Measurements from ENCODE around the gene ATOH1.

The ATOH1 gene

DNA sequence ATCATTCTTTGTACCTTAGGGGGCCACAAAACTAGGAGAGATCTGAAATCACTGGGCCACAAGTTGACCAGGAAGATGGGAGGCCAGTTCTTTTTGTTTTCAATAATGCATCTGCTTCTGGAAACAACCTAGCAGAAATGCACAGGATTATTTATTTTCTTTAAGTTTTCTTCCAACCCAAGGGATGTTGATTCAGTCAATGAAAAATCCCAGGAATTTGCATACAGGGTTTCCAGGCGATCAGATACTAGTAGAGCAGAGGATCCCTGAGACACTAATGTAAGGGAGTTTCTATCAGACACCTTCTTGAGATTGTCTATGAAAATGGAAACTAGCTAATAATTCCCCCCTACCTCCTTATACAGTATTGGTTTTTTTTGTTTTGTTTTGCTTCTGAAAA lies 7.4 kb downstream of the ATOH1 start:
- DNase-seq = no peak

- no peak for DNase-seq
Measured at GRCh38 chr4:93839704-93840103, 11.2 kb downstream of the ATOH1 start.

DNA sequence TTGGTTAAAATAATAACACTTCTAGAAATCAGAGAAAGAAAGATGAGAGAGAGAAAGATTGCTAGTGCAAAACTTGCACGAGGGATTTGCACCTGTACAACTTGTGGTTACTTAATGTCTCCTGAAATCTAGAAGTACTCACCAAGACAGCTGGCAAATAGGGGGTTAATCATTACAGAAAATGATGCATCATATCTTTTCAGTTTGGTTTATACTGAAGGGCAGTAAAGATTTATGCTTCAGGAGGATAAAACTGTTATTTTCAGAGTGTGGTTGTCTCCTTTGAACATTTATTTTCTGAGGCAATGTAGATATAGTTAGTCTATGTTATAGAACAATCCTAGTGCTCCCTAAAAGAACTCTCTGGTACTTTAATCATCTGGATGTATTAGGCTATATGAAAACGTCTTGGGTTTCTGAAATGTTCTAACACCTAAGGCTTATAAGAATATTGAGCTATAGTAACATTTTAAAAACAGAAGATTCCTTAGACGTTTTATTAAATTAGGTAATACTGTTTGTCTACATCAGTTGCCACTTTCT lies 13.3 kb downstream of the ATOH1 start:
- no peak for DNase-seq

DNA sequence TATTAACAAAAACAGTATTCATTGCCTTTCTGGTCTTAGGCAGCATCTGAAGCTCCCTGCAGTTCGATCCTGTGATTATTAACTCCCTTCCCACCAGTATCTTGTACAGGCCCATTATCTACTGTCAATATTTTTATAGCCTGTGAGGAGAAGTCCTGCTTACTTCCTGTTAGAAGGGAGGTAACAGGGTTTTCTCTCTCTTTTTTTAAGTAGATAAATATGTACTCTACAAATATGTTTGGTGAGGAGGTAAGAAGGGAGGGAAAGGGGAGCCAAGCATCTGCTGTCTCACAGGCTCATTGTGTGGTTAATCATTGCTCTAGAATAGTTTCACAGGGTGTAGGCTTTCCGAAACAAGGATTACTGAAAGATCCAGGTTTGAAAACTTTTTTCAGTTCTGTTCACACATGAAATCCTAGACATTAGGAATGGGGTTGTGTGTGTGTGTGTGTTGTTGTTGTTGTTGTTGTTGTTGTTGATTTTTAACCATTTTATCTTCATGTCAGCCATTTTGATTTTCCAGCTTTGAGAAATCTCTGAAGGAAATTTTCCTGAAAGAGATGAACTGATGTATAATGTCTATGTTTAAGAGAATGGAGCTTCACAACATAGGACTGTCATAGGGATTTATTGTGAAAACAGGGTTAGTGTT lies 14.2 kb downstream of the ATOH1 start:
- DNase-seq = no peak

DNA sequence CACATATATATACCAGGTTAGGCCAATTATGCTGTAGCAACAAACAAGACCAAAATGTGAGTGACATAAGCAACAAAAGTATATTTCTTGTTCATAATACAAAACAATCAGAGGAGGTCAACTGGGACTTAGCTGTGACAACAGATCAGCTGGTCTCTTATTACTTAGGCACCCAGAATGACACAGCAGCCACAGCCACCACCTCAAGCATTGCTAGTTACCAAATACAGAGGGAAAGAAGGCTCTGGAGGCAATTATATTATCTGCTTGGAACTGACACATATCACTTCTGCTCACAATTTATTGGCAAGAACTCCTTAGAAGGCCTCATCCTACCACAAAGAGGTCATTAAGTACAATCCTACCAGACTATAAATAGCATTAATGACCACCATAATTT lies 15.2 kb downstream of the ATOH1 start:
- no peak for DNase-seq

DNA sequence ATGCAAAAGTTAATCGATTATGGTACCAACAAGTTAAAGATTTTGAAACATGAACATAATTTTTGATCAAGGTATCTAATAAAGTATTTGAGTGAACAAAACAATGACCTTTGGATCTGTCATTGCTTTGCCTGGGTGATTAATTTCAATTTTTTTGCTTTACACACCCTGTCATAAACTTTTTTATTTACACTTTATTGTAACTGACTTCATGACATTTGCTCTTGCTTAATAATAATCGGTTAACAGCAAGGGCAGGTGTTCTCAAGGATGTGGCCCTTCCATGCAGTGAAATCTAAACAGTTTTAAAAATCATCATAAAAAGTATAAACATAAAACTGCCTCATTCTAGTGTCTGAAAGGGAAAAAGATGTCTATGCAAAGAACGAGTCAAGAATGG lies 24.1 kb downstream of the ATOH1 start:
- no peak for DNase-seq

DNA sequence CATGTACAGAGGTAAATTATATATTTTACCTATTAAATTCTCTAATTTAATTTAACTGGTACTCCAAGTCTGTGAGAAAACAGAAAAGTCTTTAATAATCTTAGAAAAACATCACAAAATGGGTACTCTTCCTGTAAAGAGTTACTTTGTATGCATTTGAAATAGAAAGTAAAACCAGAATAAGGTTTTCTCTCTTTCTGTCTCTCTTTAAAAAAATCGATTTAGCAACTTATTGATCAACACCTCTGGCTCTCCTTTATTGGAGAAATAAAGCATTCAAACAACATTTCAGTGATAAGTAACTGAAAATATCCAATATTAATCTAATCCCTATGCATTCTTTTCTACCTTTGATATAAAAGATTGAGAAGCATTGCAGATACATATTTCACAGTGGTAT lies 27.4 kb downstream of the ATOH1 start:
- DNase-seq = no peak

GRCh38 chr4:93865650-93866049 lies 37.1 kb downstream of the ATOH1 start:
- DNase-seq = no peak

DNA sequence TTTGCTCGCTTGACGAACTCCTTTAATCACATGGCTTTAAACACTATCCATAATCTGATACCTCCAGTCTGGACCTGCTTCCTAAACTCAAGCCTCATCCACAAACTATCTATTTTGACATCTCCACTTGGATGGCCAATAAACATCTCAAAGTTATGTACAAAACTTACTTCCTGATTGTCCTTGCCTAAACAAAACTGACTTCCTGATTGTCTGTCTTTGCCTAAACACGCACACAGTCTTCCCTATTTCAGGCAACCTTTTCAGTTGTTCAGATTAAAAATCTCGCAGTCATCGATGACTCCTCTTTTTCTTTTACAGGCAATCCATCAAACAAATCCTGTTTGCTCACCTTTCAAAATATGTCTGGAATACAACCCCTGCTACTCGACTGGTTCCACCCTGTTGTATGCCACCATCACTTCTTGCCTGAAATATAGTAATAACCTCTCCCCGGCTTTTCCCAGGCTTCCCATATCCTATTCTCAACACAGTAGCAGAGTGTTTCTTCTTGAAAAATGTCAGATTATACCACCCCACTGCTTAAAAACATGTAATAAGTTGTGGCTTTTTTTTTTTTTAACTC lies 39.0 kb downstream of the ATOH1 start:
- no peak for DNase-seq

DNA sequence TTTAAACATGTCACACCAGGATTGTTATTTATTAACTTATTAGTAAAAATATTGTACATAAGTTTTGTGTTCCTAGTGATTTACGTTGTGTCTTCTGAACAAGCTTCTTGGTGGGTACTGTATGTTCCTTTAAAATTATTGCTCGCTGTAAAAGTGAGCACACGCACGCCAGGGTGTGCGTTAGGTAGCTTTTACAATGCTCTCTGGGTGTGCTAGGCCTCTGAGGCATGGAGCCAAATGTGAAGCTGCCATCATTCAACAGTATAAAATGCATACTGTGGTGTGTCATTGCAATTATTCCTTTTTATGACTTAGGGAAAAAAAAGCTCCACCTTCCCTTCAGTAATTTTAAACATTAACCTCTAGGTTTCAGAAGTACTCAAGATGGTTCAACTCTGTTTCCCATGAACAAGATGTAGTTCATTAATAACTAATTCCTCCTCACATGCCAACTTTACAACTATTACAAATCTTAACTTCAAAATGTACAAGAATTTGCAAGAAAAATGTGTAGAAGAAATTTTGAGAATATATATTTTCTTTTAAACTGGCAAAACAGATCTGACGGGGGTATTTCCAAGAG lies 42.4 kb downstream of the ATOH1 start:
- DNase-seq = no peak

GRCh38 chr4:93876754-93877153 lies 48.2 kb downstream of the ATOH1 start:
- DNase-seq = no peak

- no peak for DNase-seq
Measured at GRCh38 chr4:93878566-93878965, 50.0 kb downstream of the ATOH1 start.

- DNase-seq = no peak
Measured at GRCh38 chr4:93879919-93880318, 51.4 kb downstream of the ATOH1 start.

All from cortex of kidney (tissue), 1 donor.